ENCODE measurements around the gene TRAPPC11. TPM values are rescaled to one million over a fixed set of nuclear protein-coding genes. Genes with fewer than 3 reads are reported as not detected.

TRAPPC11 gene
- polyA plus RNA-seq, 1 donor from 2014 or later, result 78.1 TPM

GRCh38 chr4:183757060-183757459 is 98.0 kb downstream of the TRAPPC11 start:
- Histone ChIP-seq H3K9me2 (ENCODE audit: insufficient read depth, low read length) (no peaks in the 10 kb centered on the region), H3K9ac (ENCODE audit: low read length) (no peak overlapping the region), H4K20me1 (ENCODE audit: insufficient read depth) (no peaks in the 10 kb centered on the region), H2AFZ (ENCODE audit: low read depth, low read length) (no peak overlapping the region), H3K4me3 (ENCODE audit: low read length) (no peak overlapping the region), H3K4me2 (ENCODE audit: low read length) (no peak overlapping the region), H3F3A (ENCODE audit: insufficient read depth, low read length, poor library complexity, severe bottlenecking) (no peaks in the 10 kb centered on the region), H3K27ac (ENCODE audit: low read length) (no peak overlapping the region), H3K36me3 (ENCODE audit: insufficient read depth, low read length) (no peaks in the 10 kb centered on the region), H3K9me3 (ENCODE audit: low read length) (no peaks in the 10 kb centered on the region), H3K27me3 (ENCODE audit: insufficient read depth, low read depth, low read length) (no peaks in the 10 kb centered on the region), H3K79me2 (replicated peaks; ENCODE audit: insufficient read depth, low read length) (no peaks in the 10 kb centered on the region)
- TF ChIP-seq MXI1 (conservative IDR thresholded peaks at IDR 0.05; ENCODE audit: poor library complexity, severe bottlenecking), result no peak
- TF ChIP-seq REST (IDR thresholded peaks at IDR 0.05; ENCODE audit: borderline replicate concordance), result no peak
- TF ChIP-seq CTCF (IDR thresholded peaks at IDR 0.05; ENCODE audit: poor library complexity, severe bottlenecking), result no peak
- no peak for TF ChIP-seq POLR2AphosphoS5 (IDR thresholded peaks at IDR 0.05)
- TF ChIP-seq TAF1 (IDR thresholded peaks at IDR 0.05; ENCODE audit: low read depth), result no peak
- no peak for TF ChIP-seq RAD21 (conservative IDR thresholded peaks at IDR 0.05)
- TF ChIP-seq EZH2 (IDR thresholded peaks at IDR 0.05; ENCODE audit: borderline replicate concordance, insufficient read depth, low read length, poor library complexity, severe bottlenecking), result no peak
- TF ChIP-seq EP300 (conservative IDR thresholded peaks at IDR 0.05; ENCODE audit: poor library complexity, severe bottlenecking), result no peak
- TF ChIP-seq SMC3 (conservative IDR thresholded peaks at IDR 0.05; ENCODE audit: poor library complexity), result no peak

- Histone ChIP-seq H2AFZ (ENCODE audit: low read depth, low read length) (no peak overlapping the region), H3K4me2 (ENCODE audit: low read length) (no peak overlapping the region), H4K20me1 (ENCODE audit: insufficient read depth) (no peaks in the 10 kb centered on the region), H3K9me3 (ENCODE audit: low read length) (no peaks in the 10 kb centered on the region), H3K4me3 (ENCODE audit: low read length) (no peak overlapping the region), H3K9ac (ENCODE audit: low read length) (no peak overlapping the region), H3K36me3 (ENCODE audit: insufficient read depth, low read length) (no peaks in the 10 kb centered on the region), H3K27ac (ENCODE audit: low read length) (no peak overlapping the region), H3K79me2 (replicated peaks; ENCODE audit: insufficient read depth, low read length) (no peaks in the 10 kb centered on the region), H3K9me2 (ENCODE audit: insufficient read depth, low read length) (no peaks in the 10 kb centered on the region), H3F3A (ENCODE audit: insufficient read depth, low read length, poor library complexity, severe bottlenecking) (no peaks in the 10 kb centered on the region), H3K27me3 (ENCODE audit: insufficient read depth, low read depth, low read length) (no peaks in the 10 kb centered on the region)
- TF ChIP-seq CTCF (IDR thresholded peaks at IDR 0.05; ENCODE audit: poor library complexity, severe bottlenecking) (no peak), SMC3 (conservative IDR thresholded peaks at IDR 0.05; ENCODE audit: poor library complexity) (no peak), RAD21 (conservative IDR thresholded peaks at IDR 0.05) (no peak), POLR2AphosphoS5 (IDR thresholded peaks at IDR 0.05) (no peak), EP300 (conservative IDR thresholded peaks at IDR 0.05; ENCODE audit: poor library complexity, severe bottlenecking) (no peak), TAF1 (IDR thresholded peaks at IDR 0.05; ENCODE audit: low read depth) (no peak), MXI1 (conservative IDR thresholded peaks at IDR 0.05; ENCODE audit: poor library complexity, severe bottlenecking) (no peak), REST (IDR thresholded peaks at IDR 0.05; ENCODE audit: borderline replicate concordance) (no peak), EZH2 (IDR thresholded peaks at IDR 0.05; ENCODE audit: borderline replicate concordance, insufficient read depth, low read length, poor library complexity, severe bottlenecking) (no peak)
Measured at GRCh38 chr4:183758061-183758757, 99.1 kb downstream of the TRAPPC11 start.
